Esophagus muscularis mucosa (tissue), 4 donors: ENCODE data around the gene VTI1A.

Experiments used
- CTCF ChIP-seq, 3 experiments: fragments of 200-600 bp in 2 of 3; fragments of 450-650 bp in 1 of 3; sonication (generic) in 2 of 3; IDR thresholded peaks; one replicate each; pipeline ENCODE4 v1.5.1; 2017 to 2019; ENCODE audit warnings: antibody characterized with exemption in 3 of 3, mild to moderate bottlenecking in 2 of 3, moderate library complexity in 1 of 3
- EP300 ChIP-seq: sonication (generic); formaldehyde crosslinking; IDR thresholded peaks from one replicate; pipeline ENCODE4 v1.6.1; 2017; ENCODE audit warnings: antibody characterized with exemption
- POLR2A ChIP-seq: fragments of 450-650 bp; IDR thresholded peaks from one replicate; pipeline ENCODE4 v1.6.1; 2017; ENCODE audit warnings: antibody characterized with exemption, moderate library complexity, mild to moderate bottlenecking, low read depth
- POLR2AphosphoS5 ChIP-seq, 2 donors: sonication (generic); formaldehyde crosslinking; IDR thresholded peaks; one replicate each; pipeline ENCODE4 v1.6.1; 2017; ENCODE audit warnings: antibody characterized with exemption in 2 of 2

GRCh38 chr10:112526906-112527305 is 79.9 kb downstream of the VTI1A start:
- no peak for TF ChIP-seq CTCF (IDR thresholded peaks at IDR 0.05)
- TF ChIP-seq POLR2A: no peak
- TF ChIP-seq EP300: no peak
- no peak for TF ChIP-seq POLR2AphosphoS5 (IDR thresholded peaks at IDR 0.05)
